OCI-LY3 (cell line): ENCODE results near the gene CISD1.

ENCODE experiments used
- H2AFZ ChIP-seq: fragments of 200-600, 300-600 bp; shearing (Covaris generic); 2 replicates; pipeline ENCODE4 v1.6.0; 2014; ENCODE audit warnings: antibody characterized with exemption, low read depth, low read length
- H3K27ac ChIP-seq: fragments of 200-600, 300-600 bp; sonication (generic); 2 replicates; pipeline ENCODE4 v1.5.1; 2014; ENCODE audit warnings: mild to moderate bottlenecking, low read length, moderate library complexity, mixed read lengths
- H3K27me3 ChIP-seq: fragments of 200-600, 300-600 bp; sonication (generic); 2 replicates; pipeline ENCODE4 v1.6.1; 2014; ENCODE audit warnings: low read depth, low read length, mixed read lengths
- H3K36me3 ChIP-seq: fragments of 200-600, 300-600 bp; sonication (generic); replicated peaks from 2 replicates; pipeline ENCODE3; 2014; ENCODE audit warnings: low read depth, low read length, mixed read lengths
- H3K4me1 ChIP-seq: fragments of 300-600, 200-600 bp; sonication (generic); 2 replicates; pipeline ENCODE4 v1.6.1; 2014; ENCODE audit warnings: low read length, mixed read lengths
- H3K4me2 ChIP-seq: fragments of 200-600, 300-600 bp; sonication (generic); 2 replicates; pipeline ENCODE4 v1.6.1; 2014; ENCODE audit warnings: low read length, mixed read lengths
- H3K4me3 ChIP-seq: fragments of 300-600, 200-600 bp; sonication (generic); 2 replicates; pipeline ENCODE4 v1.5.1; 2014; ENCODE audit warnings: antibody characterized with exemption, mild to moderate bottlenecking, low read length, moderate library complexity
- H3K79me2 ChIP-seq: fragments of 300-600, 200-600 bp; shearing (Covaris generic); 2 replicates; pipeline ENCODE4 v1.6.1; 2014; ENCODE audit warnings: mild to moderate bottlenecking, low read length, mixed read lengths
- H3K9ac ChIP-seq: fragments of 300-600, 200-600 bp; shearing (Covaris generic); 2 replicates; pipeline ENCODE4 v1.6.0; 2014; ENCODE audit warnings: mild to moderate bottlenecking, low read length, moderate library complexity
- H3K9me3 ChIP-seq: fragments of 200-600, 300-600 bp; shearing (Covaris generic); 2 replicates; pipeline ENCODE4 v1.6.1; 2014; ENCODE audit warnings: low read length, mixed read lengths; ENCODE audit not compliant: insufficient read depth
- H4K20me1 ChIP-seq: fragments of 200-600, 300-600 bp; sonication (generic); 2 replicates; pipeline ENCODE4 v1.6.1; 2016; ENCODE audit warnings: low read length, mixed read lengths; ENCODE audit not compliant: insufficient read depth
- CTCF ChIP-seq: fragments of 200-600, 300-600 bp; sonication (generic); IDR thresholded peaks from 2 replicates; pipeline ENCODE4 v1.5.1; 2014; ENCODE audit warnings: antibody characterized with exemption, low read length, low read depth
- EZH2phosphoT487 ChIP-seq: fragments of 200-600 bp; shearing (Covaris generic); IDR thresholded peaks from 2 replicates; pipeline ENCODE4 v1.6.1; 2018; ENCODE audit warnings: antibody characterized with exemption, mixed run types, low read depth

The CISD1 gene

DNA sequence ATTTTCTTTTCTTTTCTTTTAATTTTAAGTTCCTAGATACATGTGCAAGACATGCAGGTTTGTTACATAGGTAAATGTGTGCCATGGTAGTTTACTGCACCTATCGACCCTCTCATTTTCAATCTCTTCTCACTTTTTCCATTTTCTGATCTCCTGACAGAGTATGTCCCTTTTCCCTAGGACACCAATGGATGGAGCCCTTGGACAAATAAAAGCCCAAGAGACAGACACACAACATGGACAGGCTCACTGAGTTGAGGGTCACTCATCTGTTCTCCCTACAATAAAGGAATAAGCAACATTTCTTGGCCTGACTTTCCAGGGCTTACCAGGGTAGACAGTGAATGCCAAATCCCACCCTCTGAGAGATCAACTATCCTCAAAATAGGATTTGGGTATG, 50.6 kb downstream of the CISD1 start:
- H3K27me3 ChIP-seq: no peaks in the 10 kb centered on the region
- no peaks in the 10 kb centered on the region for H4K20me1 ChIP-seq
- H3K79me2 ChIP-seq: no peaks in the 10 kb centered on the region
- H3K36me3 ChIP-seq: no peaks in the 10 kb centered on the region
- no peaks in the 10 kb centered on the region for H3K9me3 ChIP-seq
- no peak overlapping the region for H2AFZ ChIP-seq
- no peak for TF ChIP-seq CTCF
- no peak for TF ChIP-seq EZH2phosphoT487
- H3K27ac ChIP-seq: no peak overlapping the region
- H3K9ac ChIP-seq: no peak overlapping the region
- H3K4me1 ChIP-seq: peaks cover 12% of the 10 kb centered on the region
- H3K4me3 ChIP-seq: no peak overlapping the region
- no peak overlapping the region for H3K4me2 ChIP-seq

- TF ChIP-seq EZH2phosphoT487 (no peak), CTCF (no peak)
These were observed 51.5 kb downstream of the CISD1 start for GRCh38 chr10:58320351-58321049.

DNA sequence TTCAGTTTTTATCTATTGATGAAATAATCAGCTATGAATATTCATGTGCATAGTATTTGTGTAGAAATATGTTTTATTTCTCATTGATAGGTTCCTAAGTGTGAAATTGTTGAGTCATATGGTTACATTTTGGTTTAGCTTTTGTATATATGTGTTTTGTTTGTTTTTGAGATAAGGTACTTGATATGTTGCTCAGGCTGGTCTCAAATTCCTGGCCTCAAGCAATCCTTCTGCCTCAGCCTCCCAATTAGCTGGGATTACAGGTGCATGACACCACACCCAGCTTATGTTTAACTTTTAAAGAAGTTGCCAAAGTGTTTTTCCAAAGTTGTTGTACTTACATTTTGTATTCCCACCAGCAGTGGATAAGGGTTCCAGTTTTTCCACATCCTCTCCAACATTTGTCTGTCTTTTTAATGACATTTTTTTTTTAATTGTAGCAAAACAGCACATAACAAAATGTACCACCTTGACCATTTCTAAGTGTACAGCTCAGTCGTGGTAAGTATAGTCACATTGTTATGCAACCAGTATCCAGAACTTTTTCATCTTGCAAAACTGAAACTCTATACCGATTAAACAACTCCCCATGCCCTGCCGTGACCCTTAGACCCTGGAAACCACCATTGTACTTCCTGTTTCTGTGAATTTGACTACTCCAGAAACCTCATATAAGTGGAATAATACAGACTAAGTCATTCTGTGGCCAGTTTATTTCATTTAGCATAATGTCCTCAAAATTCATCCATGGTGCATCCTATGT, 53.3 kb downstream of the CISD1 start:
- no peak overlapping the region for H3K9ac ChIP-seq

More at GRCh38 chr10:58320351-58321049, 51.5 kb downstream of the CISD1 start:
- no peak overlapping the region for H3K4me3 ChIP-seq
- H3K4me2 ChIP-seq: no peak overlapping the region
- no peak overlapping the region for H3K27ac ChIP-seq
- H3K4me1 ChIP-seq: peaks cover 12% of the 10 kb centered on the region
- no peak overlapping the region for H2AFZ ChIP-seq
- H3K27me3 ChIP-seq: no peaks in the 10 kb centered on the region
- no peak overlapping the region for H3K9ac ChIP-seq
- H4K20me1 ChIP-seq: no peaks in the 10 kb centered on the region
- H3K79me2 ChIP-seq: no peaks in the 10 kb centered on the region
- no peaks in the 10 kb centered on the region for H3K9me3 ChIP-seq
- H3K36me3 ChIP-seq: no peaks in the 10 kb centered on the region

More for the DNA sequence above, 53.3 kb downstream of the CISD1 start:
- H3K4me1 ChIP-seq: peaks cover 12% of the 10 kb centered on the region
- no peaks in the 10 kb centered on the region for H3K9me3 ChIP-seq
- no peak overlapping the region for H3K27ac ChIP-seq
- H3K79me2 ChIP-seq: no peaks in the 10 kb centered on the region
- no peaks in the 10 kb centered on the region for H3K27me3 ChIP-seq
- H2AFZ ChIP-seq: 0 out of 2 replicates have a peak overlapping the region, but pooled peaks have one; percentile 54
- TF ChIP-seq EZH2phosphoT487 (no peak), CTCF (no peak)
- no peaks in the 10 kb centered on the region for H4K20me1 ChIP-seq
- H3K4me3 ChIP-seq: peak overlapping the region; percentile 16; the same call in 1 of the 2 replicates
- peak overlapping the region; percentile 73 for H3K4me2 ChIP-seq
- no peaks in the 10 kb centered on the region for H3K36me3 ChIP-seq
